Aorta (tissue), 5 donors: Measurements from ENCODE around the gene SCRN2. TPM values are rescaled to one million over a fixed set of nuclear protein-coding genes. Genes with fewer than 3 reads are reported as not detected.

Experiments
- ATAC-seq: fragments of 200-7000 bp; cut with Tn5 transposase; one replicate; pipeline ENCODE4 v1.9.1; 2022; ENCODE audit warnings: moderate library complexity; ENCODE audit not compliant: low FRiP score
- DNase-seq, 2 donors: peaks; one replicate each; pipeline ENCODE4 v3.0.0-alpha.2; 2020
- H3K27ac ChIP-seq, 2 donors: one replicate each; pipeline ENCODE4 v1.5.1; 2013; ENCODE audit warnings: low read length in 2 of 2, mild to moderate bottlenecking in 2 of 2, moderate library complexity in 2 of 2, control low read depth in 1 of 2, inconsistent platforms in 1 of 2, low read depth in 1 of 2
- H3K27me3 ChIP-seq, 2 donors: one replicate each; pipeline ENCODE4 v1.6.1; 2013; ENCODE audit warnings: control low read depth in 1 of 2, low read length in 1 of 2, mild to moderate bottlenecking in 1 of 2, moderate library complexity in 1 of 2; ENCODE audit not compliant: insufficient read depth in 2 of 2, control insufficient read depth in 1 of 2
- H3K36me3 ChIP-seq, 2 donors: one replicate each; pipeline ENCODE4 v1.6.1; 2013; ENCODE audit warnings: control low read depth in 1 of 2, low read length in 1 of 2, mild to moderate bottlenecking in 1 of 2; ENCODE audit not compliant: insufficient read depth in 2 of 2, control insufficient read depth in 1 of 2
- H3K4me1 ChIP-seq, 2 donors: one replicate each; pipeline ENCODE4 v1.6.1; 2013; ENCODE audit warnings: low read length in 2 of 2, control low read depth in 1 of 2, mild to moderate bottlenecking in 1 of 2, moderate library complexity in 1 of 2; ENCODE audit not compliant: insufficient read depth in 2 of 2, control insufficient read depth in 1 of 2
- H3K4me3 ChIP-seq, 2 donors: one replicate each; pipeline ENCODE4 v1.5.1; 2013; ENCODE audit warnings: low read length in 2 of 2, control low read depth in 1 of 2, mild to moderate bottlenecking in 1 of 2
- H3K9me3 ChIP-seq: one replicate; pipeline ENCODE4 v1.6.1; 2013; ENCODE audit warnings: mild to moderate bottlenecking, low read length; ENCODE audit not compliant: control insufficient read depth
- WGBS, 2 donors: extraction: QIAGEN DNeasy Blood & Tissue Kit; methylation state at CpG; one replicate each; pipeline ENCODE4 v1.1.7; 2013; 5-methylcytosine and 5-hydroxymethylcytosine counted together
- intact Hi-C, 2 donors: fragments of 100-400 bp; cut with DNase I; formaldehyde crosslinking; loops; one replicate each; pipeline versions ENCODE4 v1.14.2 to v1.15.0; 2022
- polyA plus RNA-seq, 2 donors: library from polyadenylated mRNA; stranded (reverse); fragments of 200-250 nt; gene quantifications; one replicate each; pipeline ENCODE4 v1.2.3, GENCODE V29; 2013
- total RNA-seq, 2 donors: library from RNA; stranded (reverse); fragmentation: NEBNext Ultra II Directional; extraction: Animal tissue kit (Norgen Biotek cat#: 25700); gene quantifications; one replicate each; pipeline ENCODE4 v1.2.1, GENCODE V29; 2021
- donor health status: healthy with polysubstance abuse.
- donor health status: Bipolar disorder and iron deficiency.
- donor health status: DM: no; HTN: no; CAD: no.
- donor health status: DM: no; HTN: no; CAD: no.
- donor health status: DM: yes; HTN: yes; CAD: no.

The SCRN2 gene
- total and polyA plus RNA-seq, 4 donors = 19.3 to 64.1 (median 29.4) TPM

DNA sequence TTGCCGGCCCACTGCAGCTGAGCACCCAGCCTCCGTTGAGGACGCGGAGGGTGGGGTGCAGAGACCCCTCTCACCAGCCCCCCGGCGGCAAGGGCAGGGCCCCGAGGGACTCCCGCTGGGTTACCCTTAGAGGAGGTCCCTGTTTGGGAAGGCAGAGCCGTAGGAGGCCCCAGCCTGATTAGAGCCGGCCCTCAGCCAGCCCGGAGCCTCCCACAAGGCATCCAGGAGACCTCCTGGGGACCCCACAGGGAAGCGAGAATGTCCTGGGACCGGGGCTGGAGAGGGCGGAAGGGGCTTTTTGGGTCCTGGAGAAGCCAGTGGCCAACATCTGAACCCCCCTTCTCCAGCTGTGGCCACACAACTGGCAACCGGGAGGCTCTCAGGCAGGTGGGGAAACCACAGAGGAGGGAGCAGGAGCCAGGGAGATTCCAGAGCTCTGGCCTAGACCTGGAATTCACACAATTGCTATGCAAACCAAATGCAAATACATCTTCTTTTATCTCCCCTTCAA, 31.6 kb upstream of the SCRN2 start:
- DNase-seq (no peak), ATAC-seq (no peak)
- no peak overlapping the region for H3K27ac ChIP-seq
- no peaks in the 10 kb centered on the region for H3K36me3 ChIP-seq
- H3K4me1 ChIP-seq = no peaks in the 10 kb centered on the region
- intact Hi-C loops = no loop called here
- H3K4me3 ChIP-seq = no peak overlapping the region
- H3K27me3 ChIP-seq = no peaks in the 10 kb centered on the region
- whole genome bisulfite sequencing, 2 donors = 12 to 17% methylated on average over 15 of the region's 15 CpGs
- H3K9me3 ChIP-seq = no peaks in the 10 kb centered on the region

DNA sequence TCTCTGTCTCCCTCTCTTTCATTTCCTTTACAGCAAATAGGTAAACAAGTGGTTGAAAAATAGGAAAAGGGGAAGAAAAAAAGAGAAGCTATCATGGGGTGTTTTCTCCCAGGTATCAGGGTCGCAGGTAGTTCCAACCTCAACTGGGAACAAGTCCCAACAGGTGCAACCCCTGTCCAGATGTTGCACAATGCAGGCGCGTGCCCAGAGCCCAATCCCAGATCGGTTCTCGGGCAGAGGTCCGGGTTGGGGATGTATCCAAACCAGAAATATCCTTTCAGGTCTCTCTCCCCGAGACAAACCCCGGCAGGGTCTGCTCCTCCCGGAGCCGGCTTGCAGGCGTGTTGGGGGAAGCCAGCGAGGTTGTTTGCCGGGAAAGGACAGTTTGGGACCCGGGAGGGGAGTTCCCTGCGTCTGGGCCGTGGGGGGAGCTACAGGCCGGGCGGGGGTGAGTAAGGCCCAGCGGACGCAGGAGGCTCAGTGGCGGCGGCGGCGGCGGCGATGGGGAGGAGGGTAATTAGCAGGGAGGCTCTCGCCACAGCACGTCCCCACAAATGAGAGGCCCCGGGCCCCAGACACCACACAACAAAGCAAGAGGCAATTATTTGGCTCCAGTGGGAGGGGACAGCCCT, 31.1 kb upstream of the SCRN2 start:
- ATAC-seq (no peak), DNase-seq (no peak)
- H3K27me3 ChIP-seq = no peaks in the 10 kb centered on the region
- no peaks in the 10 kb centered on the region for H3K36me3 ChIP-seq
- WGBS, 2 donors = 9 to 12% methylated on average over 29 of the region's 29 CpGs
- intact Hi-C loops = no loop called here
- H3K27ac ChIP-seq = no peak overlapping the region
- no peak overlapping the region for H3K4me3 ChIP-seq
- H3K4me1 ChIP-seq = no peaks in the 10 kb centered on the region
- H3K9me3 ChIP-seq = no peaks in the 10 kb centered on the region

DNA sequence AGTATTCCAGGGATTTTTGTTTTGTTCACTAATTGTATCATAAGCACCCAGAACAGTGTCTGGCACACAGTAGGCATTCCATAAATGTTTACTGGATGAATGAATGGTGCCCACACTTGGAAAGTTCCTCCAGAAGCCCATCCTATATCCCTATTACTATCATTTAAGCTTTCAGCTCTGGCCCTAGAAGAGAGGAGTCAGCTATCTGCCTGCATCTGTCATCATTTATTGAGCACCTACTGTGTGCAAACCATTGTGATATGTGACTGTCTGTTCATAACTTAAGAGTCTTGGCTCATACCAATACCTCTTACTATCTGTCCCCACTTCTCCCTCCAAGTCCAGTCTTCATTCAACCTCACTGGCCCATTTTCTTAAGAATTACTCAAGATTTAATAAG, 30.0 kb upstream of the SCRN2 start:
- no peaks in the 10 kb centered on the region for H3K9me3 ChIP-seq
- H3K27me3 ChIP-seq = no peaks in the 10 kb centered on the region
- ATAC-seq (no peak), DNase-seq (no peak)
- no peak overlapping the region for H3K27ac ChIP-seq
- H3K36me3 ChIP-seq = no peaks in the 10 kb centered on the region
- intact Hi-C loops = no loop called here
- H3K4me3 ChIP-seq = no peak overlapping the region
- no peaks in the 10 kb centered on the region for H3K4me1 ChIP-seq

- Histone ChIP-seq H3K4me1 (no peaks in the 10 kb centered on the region), H3K9me3 (no peaks in the 10 kb centered on the region), H3K27me3 (no peaks in the 10 kb centered on the region), H3K36me3 (no peaks in the 10 kb centered on the region), H3K27ac (no peak overlapping the region), H3K4me3 (no peak overlapping the region)
- DNase-seq (no peak), ATAC-seq (no peak)
- intact Hi-C loops = no loop called here
- WGBS, 2 donors = 10 to 14% methylated on average over 1 of the region's 1 CpG
These were observed 29.0 kb upstream of the SCRN2 start for GRCh38 chr17:47870056-47870455.

GRCh38 chr17:47869114-47869513, 28.0 kb upstream of the SCRN2 start:
- WGBS, 2 donors = 26 to 34% methylated on average over 2 of the region's 2 CpGs
- ATAC-seq = peak; percentile 5
- Histone ChIP-seq H3K4me3 (no peak overlapping the region), H3K27me3 (no peaks in the 10 kb centered on the region), H3K27ac (no peak overlapping the region), H3K9me3 (no peaks in the 10 kb centered on the region), H3K36me3 (no peaks in the 10 kb centered on the region), H3K4me1 (no peaks in the 10 kb centered on the region)
- no peak for DNase-seq
- intact Hi-C loops = no loop called here

DNA sequence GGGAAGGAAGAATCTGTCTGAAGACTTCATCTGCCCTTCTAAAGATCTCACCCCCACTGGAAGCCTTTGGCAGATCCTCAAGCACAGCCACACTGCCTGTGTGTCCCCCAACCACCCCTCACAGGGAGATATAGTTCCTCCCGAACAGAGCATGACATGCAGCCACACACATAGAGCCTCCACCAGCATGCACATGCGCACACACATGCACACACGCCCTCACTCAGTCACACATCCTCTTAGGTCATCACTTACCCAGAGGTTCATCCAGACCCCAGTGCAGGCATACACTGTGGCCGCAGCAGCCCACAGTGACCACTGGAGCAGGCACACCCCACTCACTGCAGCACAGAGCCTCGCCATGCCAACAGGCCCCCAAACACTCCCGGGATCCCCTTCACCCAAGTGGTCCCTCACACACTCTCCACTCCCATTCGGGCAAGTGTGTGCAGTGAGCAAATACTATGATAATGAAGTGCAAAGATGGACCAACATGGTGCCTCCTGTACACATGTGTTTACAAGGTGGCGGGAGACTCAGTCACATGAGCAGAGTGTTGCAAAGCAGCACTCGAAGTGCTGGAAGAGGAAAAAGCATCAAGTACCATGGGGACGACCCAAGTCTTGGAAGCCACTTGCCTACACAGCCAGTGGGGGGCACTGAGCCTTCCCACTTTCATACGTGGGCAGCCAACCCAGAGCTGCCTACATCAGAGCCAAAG, 26.9 kb upstream of the SCRN2 start:
- Histone ChIP-seq H3K27me3 (no peaks in the 10 kb centered on the region), H3K27ac (no peak overlapping the region), H3K4me3 (no peak overlapping the region), H3K9me3 (no peaks in the 10 kb centered on the region), H3K36me3 (no peaks in the 10 kb centered on the region), H3K4me1 (no peaks in the 10 kb centered on the region)
- DNase-seq = no peak
- intact Hi-C loops = no loop called here
- no peak for ATAC-seq
- 84 to 86% methylated on average over 11 of the region's 11 CpGs for WGBS, 2 donors

DNA sequence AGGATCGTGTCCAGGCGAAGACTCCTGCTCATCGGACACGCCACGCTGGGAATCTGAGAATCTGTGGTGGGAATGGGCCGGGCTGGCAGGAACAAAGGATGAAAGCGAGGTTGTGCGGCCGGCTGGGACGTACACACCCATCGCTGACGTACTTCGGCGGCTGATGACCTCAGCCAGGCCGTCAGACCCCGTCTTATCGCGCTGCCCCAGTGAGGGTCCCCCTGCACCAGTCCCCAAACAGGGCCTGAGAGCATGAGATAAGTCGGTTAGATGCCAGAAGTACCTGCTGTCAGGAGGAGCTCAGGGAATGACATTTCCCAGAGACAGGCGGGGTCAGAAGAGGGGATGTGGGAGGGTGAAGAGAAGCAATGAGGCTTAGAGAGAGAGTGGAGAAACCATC, 25.9 kb upstream of the SCRN2 start:
- Histone ChIP-seq H3K9me3 (no peaks in the 10 kb centered on the region), H3K4me1 (no peaks in the 10 kb centered on the region), H3K36me3 (no peaks in the 10 kb centered on the region), H3K27me3 (no peaks in the 10 kb centered on the region), H3K4me3 (no peak overlapping the region), H3K27ac (no peak overlapping the region)
- intact Hi-C loops = no loop called here
- DNase-seq (no peak), ATAC-seq (no peak)
- WGBS, 2 donors = 64 to 65% methylated on average over 20 of the region's 20 CpGs

DNA sequence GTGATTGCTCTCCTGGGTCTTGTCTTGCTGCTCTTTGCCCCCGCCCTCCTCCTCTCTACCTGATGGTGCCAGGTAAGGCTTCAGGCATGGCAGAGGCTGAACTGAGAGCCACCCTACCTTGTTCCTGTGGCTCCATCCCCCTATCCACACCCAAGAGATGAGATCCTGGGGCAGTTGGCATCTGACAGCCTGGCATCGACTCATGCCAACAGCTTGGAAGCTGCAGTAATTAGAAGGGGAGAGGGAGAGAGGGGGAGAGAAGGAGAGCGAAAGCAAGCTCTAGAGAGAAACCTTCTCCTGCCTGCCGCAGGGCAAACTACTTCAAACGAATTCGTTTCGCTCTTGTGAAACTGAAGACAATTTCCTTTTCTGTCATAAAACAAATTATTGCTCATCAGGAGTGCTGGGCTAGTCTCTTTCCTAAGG, 23.7 kb upstream of the SCRN2 start:
- Histone ChIP-seq H3K4me1 (no peaks in the 10 kb centered on the region), H3K9me3 (no peaks in the 10 kb centered on the region), H3K27me3 (no peaks in the 10 kb centered on the region), H3K4me3 (no peak overlapping the region), H3K27ac (no peak overlapping the region), H3K36me3 (no peaks in the 10 kb centered on the region)
- intact Hi-C loops = no loop called here
- DNase-seq (no peak), ATAC-seq (no peak)
- WGBS, 2 donors = 50 to 54% methylated on average over 7 of the region's 7 CpGs
